ENCODE measurements around the gene LRRC17. TPM values are rescaled to one million over a fixed set of nuclear protein-coding genes. Genes with fewer than 3 reads are reported as not detected.
"Not testable (repeated sequence)": the region's sequence is repeated elsewhere in the genome, so short reads cannot be mapped to it uniquely, and the experiment has no call there.

LRRC17 gene
- total and polyA plus RNA-seq, 4 experiments from 2014 or later: 0.26 to 0.72 (median 0.52) TPM; not detected in 1

DNA sequence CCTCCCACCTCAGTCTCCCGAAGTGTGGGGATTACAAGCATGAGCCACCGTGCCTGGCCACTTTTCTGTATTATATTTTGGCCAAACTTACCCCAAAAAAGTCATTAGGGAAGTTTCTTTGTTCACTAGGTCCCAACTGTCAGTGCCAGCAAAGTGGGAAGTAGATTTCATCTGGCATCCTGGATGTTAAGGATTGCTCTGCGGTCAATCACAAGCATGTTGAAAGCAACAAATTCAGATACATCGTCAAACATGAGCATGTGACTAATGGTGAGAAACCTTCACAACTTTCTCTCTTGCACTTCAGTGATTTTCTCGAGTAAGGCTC, 14.3 kb upstream of the LRRC17 start:
- no peak for DNase-seq
- H3K9me3 ChIP-seq (ENCODE audit: control insufficient read depth in 1 of 2, low read length in 2 of 2): no peaks in the 10 kb centered on the region
- H3K27me3 ChIP-seq (ENCODE audit: insufficient read depth, low read length): no peaks in the 10 kb centered on the region
- no peaks in the 10 kb centered on the region for H3K4me1 Mint-ChIP-seq
- no peak overlapping the region for H3K27ac ChIP-seq (ENCODE audit: low read depth, low read length)
- intact Hi-C loops (cut with micrococcal nuclease): no loop called here
- H3K27me3 Mint-ChIP-seq: no peaks in the 10 kb centered on the region
- H3K9me3 Mint-ChIP-seq: peaks cover 0 to under 1% (median 0%) of the 10 kb centered on the region in 8 donors
- H3K36me3 Mint-ChIP-seq: no peaks in the 10 kb centered on the region
- ChIA-PET POLR2A (ENCODE audit: partially characterized antibody) (no interaction called here), CTCF (ENCODE audit: partially characterized antibody) (no interaction called here)
- no peak overlapping the region for H3K27ac Mint-ChIP-seq
- no peaks in the 10 kb centered on the region for H3K36me3 ChIP-seq (ENCODE audit: insufficient read depth, low read length)
- H3K4me1 ChIP-seq (ENCODE audit: insufficient read depth, low read length): no peaks in the 10 kb centered on the region
- no peak overlapping the region for H3K4me3 Mint-ChIP-seq
- H3K4me3 ChIP-seq (ENCODE audit: low read length in 2 of 2): no peak overlapping the region

DNA sequence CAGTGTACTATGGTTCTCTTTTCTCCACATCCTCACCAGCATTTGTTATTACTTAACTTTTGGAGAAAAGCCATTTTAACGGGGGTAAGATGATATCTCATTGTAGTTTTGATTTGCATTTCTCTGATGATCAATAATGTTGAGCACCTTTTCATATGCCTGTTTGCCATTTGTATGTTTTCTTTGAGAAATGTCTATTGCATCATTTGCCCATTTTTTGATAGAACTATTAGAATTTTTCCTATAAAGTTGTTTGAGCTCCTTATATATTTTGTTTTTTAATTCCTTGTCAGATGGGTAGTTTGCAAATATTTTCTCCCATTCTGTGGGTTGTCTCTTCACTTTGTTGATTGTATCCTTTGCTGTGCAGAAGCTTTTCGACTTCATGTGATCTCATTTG, 10.7 kb upstream of the LRRC17 start:
- H3K4me3 Mint-ChIP-seq; H3K36me3 ChIP-seq (ENCODE audit: insufficient read depth, low read length); H3K27me3 ChIP-seq (ENCODE audit: insufficient read depth, low read length); H3K27ac Mint-ChIP-seq; CTCF ChIA-PET (ENCODE audit: partially characterized antibody); DNase-seq; intact Hi-C loops (cut with micrococcal nuclease); H3K27ac ChIP-seq (ENCODE audit: low read depth, low read length); H3K4me1 ChIP-seq (ENCODE audit: insufficient read depth, low read length); H3K4me1 Mint-ChIP-seq; H3K9me3 ChIP-seq (ENCODE audit: control insufficient read depth in 1 of 2, low read length in 2 of 2); H3K27me3 Mint-ChIP-seq; POLR2A ChIA-PET (ENCODE audit: partially characterized antibody); H3K4me3 ChIP-seq (ENCODE audit: low read length in 2 of 2); H3K36me3 Mint-ChIP-seq: not testable (repeated sequence)
- H3K9me3 Mint-ChIP-seq: peaks cover 0 to 20% (median 7%) of the 10 kb centered on the region in 8 donors

DNA sequence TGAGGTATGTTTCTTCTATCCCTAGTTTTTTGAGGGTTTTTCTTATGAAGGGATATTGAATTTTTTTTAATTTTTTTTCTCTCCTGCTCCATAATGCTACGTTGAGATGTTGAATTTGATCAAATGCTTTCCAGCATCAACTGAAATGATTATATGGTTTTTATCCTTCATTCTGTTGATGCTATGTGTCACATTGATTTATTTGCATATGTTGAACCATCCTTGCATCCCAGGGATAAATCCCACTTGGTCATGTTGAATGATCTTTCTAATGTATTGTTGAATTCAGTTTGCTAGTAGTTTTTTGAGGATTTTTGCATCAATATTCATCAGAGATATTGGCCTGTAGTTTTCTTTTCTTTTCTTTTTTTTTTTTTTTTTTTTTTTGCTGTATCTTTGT, 9.2 kb upstream of the LRRC17 start:
- H3K36me3 Mint-ChIP-seq; H3K4me3 ChIP-seq (ENCODE audit: low read length in 2 of 2); H3K27me3 Mint-ChIP-seq; CTCF ChIA-PET (ENCODE audit: partially characterized antibody); H3K27me3 ChIP-seq (ENCODE audit: insufficient read depth, low read length); H3K27ac Mint-ChIP-seq; H3K4me3 Mint-ChIP-seq; H3K4me1 Mint-ChIP-seq; H3K4me1 ChIP-seq (ENCODE audit: insufficient read depth, low read length); H3K27ac ChIP-seq (ENCODE audit: low read depth, low read length); H3K9me3 ChIP-seq (ENCODE audit: control insufficient read depth in 1 of 2, low read length in 2 of 2); intact Hi-C loops (cut with micrococcal nuclease); POLR2A ChIA-PET (ENCODE audit: partially characterized antibody); DNase-seq; H3K36me3 ChIP-seq (ENCODE audit: insufficient read depth, low read length): not testable (repeated sequence)
- H3K9me3 Mint-ChIP-seq: peaks cover 0 to 34% (median 15%) of the 10 kb centered on the region in 8 donors

DNA sequence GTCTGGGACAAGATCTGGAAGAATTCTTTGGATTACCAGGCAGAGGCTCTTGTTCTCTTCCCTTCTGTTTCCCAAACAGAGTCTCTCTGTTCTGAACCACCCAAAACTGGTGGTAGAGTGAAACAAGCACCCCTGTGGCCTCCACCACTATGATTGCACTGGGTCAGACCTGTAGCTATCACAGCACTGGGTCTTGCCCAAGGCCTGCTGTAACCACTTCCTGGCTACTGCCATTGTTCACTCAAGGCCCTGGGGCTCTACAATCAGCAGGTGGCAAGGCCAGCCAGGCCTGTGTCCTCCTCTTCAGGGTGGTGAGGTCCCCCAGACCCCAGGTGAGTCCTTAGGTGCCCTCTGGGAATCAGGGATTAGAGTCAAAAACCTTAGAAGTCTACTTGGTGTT, 4.1 kb upstream of the LRRC17 start:
- ChIA-PET POLR2A (ENCODE audit: partially characterized antibody) (no interaction called here), CTCF (ENCODE audit: partially characterized antibody) (no interaction called here)
- intact Hi-C loops (cut with micrococcal nuclease): no loop called here
- Mint-ChIP-seq H3K27ac (no peak overlapping the region), H3K9me3 (peaks cover 0 to 38% (median 17%) of the 10 kb centered on the region in 8 donors), H3K4me1 (no peaks in the 10 kb centered on the region), H3K27me3 (peaks cover 1 to 6% of the 10 kb centered on the region in 2 donors), H3K36me3 (peaks cover 0 to 14% of the 10 kb centered on the region in 2 donors), H3K4me3 (no peak overlapping the region)
- no peak overlapping the region for H3K27ac ChIP-seq (ENCODE audit: low read depth, low read length)
- H3K4me3 ChIP-seq (ENCODE audit: low read length in 2 of 2): no peak overlapping the region
- DNase-seq: no peak
- H3K36me3 ChIP-seq (ENCODE audit: insufficient read depth, low read length): no peaks in the 10 kb centered on the region
- no peaks in the 10 kb centered on the region for H3K4me1 ChIP-seq (ENCODE audit: insufficient read depth, low read length)
- H3K9me3 ChIP-seq (ENCODE audit: control insufficient read depth in 1 of 2, low read length in 2 of 2): no peaks in the 10 kb centered on the region
- no peaks in the 10 kb centered on the region for H3K27me3 ChIP-seq (ENCODE audit: insufficient read depth, low read length)

DNA sequence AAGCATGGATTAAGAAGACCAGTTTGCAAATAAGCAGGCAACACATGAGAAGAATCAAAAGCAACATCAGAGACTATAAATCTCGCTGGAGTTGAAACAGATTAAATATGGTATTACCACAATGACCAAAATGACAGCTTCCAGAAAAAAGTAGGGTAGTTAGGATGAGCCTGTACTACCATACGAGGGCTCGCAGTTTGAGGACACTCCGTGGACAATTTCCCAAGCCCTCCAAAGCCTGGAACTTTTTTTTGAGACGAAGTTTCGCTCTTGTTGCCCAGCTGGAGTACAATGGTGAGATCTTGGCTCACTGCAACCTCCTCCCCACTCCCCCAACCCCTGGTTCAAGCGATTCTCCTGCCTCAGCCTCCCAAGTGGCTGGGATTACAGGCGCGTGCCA, 1.0 kb downstream of the LRRC17 start:
- Mint-ChIP-seq H3K9me3 (peaks cover 0 to 8% (median 0%) of the 10 kb centered on the region in 8 donors), H3K4me3 (no peak overlapping the region), H3K27ac (no peak overlapping the region), H3K36me3 (peaks cover 0 to 5% of the 10 kb centered on the region in 2 donors), H3K4me1 (no peaks in the 10 kb centered on the region), H3K27me3 (peaks cover 0 to 6% of the 10 kb centered on the region in 2 donors)
- ChIA-PET CTCF (ENCODE audit: partially characterized antibody) (no interaction called here), POLR2A (ENCODE audit: partially characterized antibody) (no interaction called here)
- H3K27ac ChIP-seq (ENCODE audit: low read depth, low read length): no peak overlapping the region
- no peak for DNase-seq
- intact Hi-C loops (cut with micrococcal nuclease): no loop called here
- H3K36me3 ChIP-seq (ENCODE audit: insufficient read depth, low read length): no peaks in the 10 kb centered on the region
- H3K9me3 ChIP-seq (ENCODE audit: control insufficient read depth in 1 of 2, low read length in 2 of 2): no peaks in the 10 kb centered on the region
- no peaks in the 10 kb centered on the region for H3K4me1 ChIP-seq (ENCODE audit: insufficient read depth, low read length)
- no peak overlapping the region for H3K4me3 ChIP-seq (ENCODE audit: low read length in 2 of 2)
- H3K27me3 ChIP-seq (ENCODE audit: insufficient read depth, low read length): no peaks in the 10 kb centered on the region

DNA sequence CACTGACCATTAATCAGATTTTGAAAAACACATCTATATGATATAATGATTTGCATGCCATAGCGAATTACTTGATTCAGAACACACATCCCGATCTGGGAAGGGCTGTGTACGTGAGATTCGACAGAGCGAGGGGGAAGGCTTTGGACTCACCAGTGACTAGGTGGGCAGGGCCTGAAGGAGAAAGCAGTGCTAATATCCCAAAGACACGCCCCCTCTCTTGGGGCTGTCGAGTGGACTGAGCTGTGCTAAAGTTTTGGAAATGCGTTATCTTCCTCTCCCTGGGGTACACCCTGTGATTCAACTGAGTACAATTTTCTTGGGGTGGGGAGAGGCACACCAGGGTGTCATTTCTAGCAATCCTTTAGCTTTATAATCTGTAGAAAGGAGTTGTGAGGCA, 1.8 kb downstream of the LRRC17 start:
- no peaks in the 10 kb centered on the region for H3K27me3 ChIP-seq (ENCODE audit: insufficient read depth, low read length)
- CTCF ChIA-PET (ENCODE audit: partially characterized antibody): no interaction called here
- H3K9me3 Mint-ChIP-seq: peaks cover 0 to 8% (median 0%) of the 10 kb centered on the region in 8 donors

DNA sequence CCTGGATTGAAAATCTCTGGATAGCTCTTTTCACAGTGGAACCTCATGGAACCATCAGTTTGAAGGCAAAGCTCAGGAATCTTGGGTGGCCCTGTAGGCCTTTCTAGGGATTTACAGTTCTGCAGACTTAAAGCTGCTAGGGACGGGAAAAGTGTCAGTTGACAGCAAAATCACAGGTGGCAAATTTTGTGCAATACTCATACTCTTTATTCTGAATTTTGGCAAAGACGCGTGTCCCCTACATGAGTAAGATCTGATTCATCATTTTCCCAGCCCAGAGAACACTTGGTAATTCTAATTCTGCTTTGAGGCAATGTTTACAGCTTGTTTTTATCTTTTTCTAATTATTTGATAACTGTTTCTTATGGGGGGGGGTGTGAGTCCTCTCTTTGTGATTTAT, 3.6 kb downstream of the LRRC17 start:
- ChIA-PET POLR2A (ENCODE audit: partially characterized antibody) (no interaction called here), CTCF (ENCODE audit: partially characterized antibody) (no interaction called here)
- intact Hi-C loops (cut with micrococcal nuclease): no loop called here
- H3K27me3 ChIP-seq (ENCODE audit: insufficient read depth, low read length): no peaks in the 10 kb centered on the region
- no peak overlapping the region for H3K27ac ChIP-seq (ENCODE audit: low read depth, low read length)
- no peak overlapping the region for H3K4me3 ChIP-seq (ENCODE audit: low read length in 2 of 2)
- Mint-ChIP-seq H3K9me3 (no peaks in the 10 kb centered on the region), H3K27ac (no peak overlapping the region), H3K36me3 (no peaks in the 10 kb centered on the region), H3K4me1 (no peaks in the 10 kb centered on the region), H3K27me3 (peaks cover 0 to 3% of the 10 kb centered on the region in 2 donors), H3K4me3 (no peak overlapping the region)
- no peak for DNase-seq
- H3K36me3 ChIP-seq (ENCODE audit: insufficient read depth, low read length): no peaks in the 10 kb centered on the region
- no peaks in the 10 kb centered on the region for H3K4me1 ChIP-seq (ENCODE audit: insufficient read depth, low read length)
- no peaks in the 10 kb centered on the region for H3K9me3 ChIP-seq (ENCODE audit: control insufficient read depth in 1 of 2, low read length in 2 of 2)

More for the DNA sequence above, 1.8 kb downstream of the LRRC17 start:
- H3K36me3 Mint-ChIP-seq: peaks cover 0 to 5% of the 10 kb centered on the region in 2 donors
- intact Hi-C loops (cut with micrococcal nuclease): no loop called here
- Histone ChIP-seq H3K36me3 (ENCODE audit: insufficient read depth, low read length) (no peaks in the 10 kb centered on the region), H3K4me1 (ENCODE audit: insufficient read depth, low read length) (no peaks in the 10 kb centered on the region), H3K27ac (ENCODE audit: low read depth, low read length) (no peak overlapping the region), H3K4me3 (ENCODE audit: low read length in 2 of 2) (no peak overlapping the region), H3K9me3 (ENCODE audit: control insufficient read depth in 1 of 2, low read length in 2 of 2) (no peaks in the 10 kb centered on the region)
- peaks cover 0 to 6% of the 10 kb centered on the region in 2 donors for H3K27me3 Mint-ChIP-seq
- no peak overlapping the region for H3K4me3 Mint-ChIP-seq
- H3K4me1 Mint-ChIP-seq: no peaks in the 10 kb centered on the region
- DNase-seq: no peak
- POLR2A ChIA-PET (ENCODE audit: partially characterized antibody): no interaction called here
- no peak overlapping the region for H3K27ac Mint-ChIP-seq

DNA sequence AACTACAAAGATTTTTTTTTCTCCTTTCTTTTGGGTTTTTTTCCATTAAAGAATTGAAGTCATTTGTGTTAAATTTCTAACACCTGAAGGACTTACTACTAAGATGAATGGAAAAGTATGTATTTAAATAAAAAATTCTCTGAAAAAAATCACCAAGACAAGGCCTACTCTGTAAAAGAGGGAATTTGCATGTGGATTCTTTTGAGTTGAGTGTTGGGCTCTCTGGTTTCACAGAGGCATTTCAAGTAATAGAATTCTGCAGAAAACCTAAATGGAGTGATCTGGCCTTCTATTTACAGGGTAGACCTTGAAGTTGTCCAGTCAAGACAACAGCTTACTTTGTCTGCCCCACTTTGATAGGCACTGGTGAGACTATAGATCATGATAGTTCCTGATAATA, 4.1 kb downstream of the LRRC17 start:
- intact Hi-C loops (cut with micrococcal nuclease): no loop called here
- H3K27me3 Mint-ChIP-seq: peaks cover 0 to 3% of the 10 kb centered on the region in 2 donors
- no peak overlapping the region for H3K4me3 ChIP-seq (ENCODE audit: low read length in 2 of 2)

More for the DNA sequence above, 4.1 kb downstream of the LRRC17 start:
- Histone ChIP-seq H3K27ac (ENCODE audit: low read depth, low read length) (no peak overlapping the region), H3K9me3 (ENCODE audit: control insufficient read depth in 1 of 2, low read length in 2 of 2) (no peaks in the 10 kb centered on the region), H3K27me3 (ENCODE audit: insufficient read depth, low read length) (no peaks in the 10 kb centered on the region), H3K4me1 (ENCODE audit: insufficient read depth, low read length) (no peaks in the 10 kb centered on the region), H3K36me3 (ENCODE audit: insufficient read depth, low read length) (no peaks in the 10 kb centered on the region)
- no peaks in the 10 kb centered on the region for H3K36me3 Mint-ChIP-seq
- no peak for DNase-seq
- POLR2A ChIA-PET (ENCODE audit: partially characterized antibody): no interaction called here
- CTCF ChIA-PET (ENCODE audit: partially characterized antibody): no interaction called here
- no peaks in the 10 kb centered on the region for H3K9me3 Mint-ChIP-seq
- no peaks in the 10 kb centered on the region for H3K4me1 Mint-ChIP-seq
- H3K27ac Mint-ChIP-seq: no peak overlapping the region
- H3K4me3 Mint-ChIP-seq: no peak overlapping the region

Measured in CD4-positive, alpha-beta memory T cell (primary cell).